ENCODE results near the gene KNDC1. TPM values are rescaled to one million over a fixed set of nuclear protein-coding genes. Genes with fewer than 3 reads are reported as not detected.

Gene KNDC1
- total and polyA plus RNA-seq, 2 experiments from 2014 or later, result 10.8 to 33.9 TPM

DNA sequence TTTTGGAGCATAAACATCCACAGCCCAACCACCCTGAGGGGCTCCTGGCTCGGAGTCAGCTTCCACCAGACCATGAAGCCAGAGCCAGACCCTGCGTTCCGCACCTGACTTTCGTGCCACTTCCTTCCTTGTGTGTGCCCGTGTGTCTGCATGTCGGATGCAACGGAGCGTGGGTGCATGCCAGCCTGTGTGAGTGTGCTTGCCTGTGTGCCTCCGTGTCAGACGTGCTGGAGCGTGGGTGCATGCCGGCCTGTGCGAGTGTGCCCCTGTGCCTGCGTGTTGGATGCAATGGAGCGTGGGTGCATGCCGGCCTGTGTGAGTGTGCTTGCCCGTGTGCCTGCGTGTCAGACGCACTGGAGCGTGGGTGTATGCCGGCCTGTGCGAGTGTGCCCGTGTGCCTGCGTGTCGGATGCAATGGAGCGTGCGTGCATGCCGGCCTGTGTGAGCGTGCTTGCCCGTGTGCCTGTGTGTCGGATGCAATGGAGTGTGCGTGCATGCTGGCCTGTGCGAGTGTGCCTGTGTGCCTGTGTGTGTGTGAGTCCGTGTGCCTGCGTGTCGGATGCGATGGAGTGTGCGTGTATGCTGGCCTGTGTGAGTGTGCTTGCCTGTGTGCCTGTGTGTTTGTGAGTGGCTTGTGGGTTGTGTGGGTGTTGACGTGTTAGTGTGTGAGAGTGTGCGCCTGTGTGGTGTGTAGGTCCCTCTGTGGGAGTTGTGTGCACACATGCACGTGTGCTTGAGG lies 28.1 kb upstream of the KNDC1 start:
- H3K9me3 ChIP-seq (ENCODE audit: low read depth), result no peaks in the 10 kb centered on the region
- no peaks in the 10 kb centered on the region for H3K4me1 ChIP-seq (ENCODE audit: low read depth)
- no peak for DNase-seq (ENCODE audit: low read depth in 1 of 2, low spot score in 1 of 2)
- TF ChIP-seq, protein P1, sequence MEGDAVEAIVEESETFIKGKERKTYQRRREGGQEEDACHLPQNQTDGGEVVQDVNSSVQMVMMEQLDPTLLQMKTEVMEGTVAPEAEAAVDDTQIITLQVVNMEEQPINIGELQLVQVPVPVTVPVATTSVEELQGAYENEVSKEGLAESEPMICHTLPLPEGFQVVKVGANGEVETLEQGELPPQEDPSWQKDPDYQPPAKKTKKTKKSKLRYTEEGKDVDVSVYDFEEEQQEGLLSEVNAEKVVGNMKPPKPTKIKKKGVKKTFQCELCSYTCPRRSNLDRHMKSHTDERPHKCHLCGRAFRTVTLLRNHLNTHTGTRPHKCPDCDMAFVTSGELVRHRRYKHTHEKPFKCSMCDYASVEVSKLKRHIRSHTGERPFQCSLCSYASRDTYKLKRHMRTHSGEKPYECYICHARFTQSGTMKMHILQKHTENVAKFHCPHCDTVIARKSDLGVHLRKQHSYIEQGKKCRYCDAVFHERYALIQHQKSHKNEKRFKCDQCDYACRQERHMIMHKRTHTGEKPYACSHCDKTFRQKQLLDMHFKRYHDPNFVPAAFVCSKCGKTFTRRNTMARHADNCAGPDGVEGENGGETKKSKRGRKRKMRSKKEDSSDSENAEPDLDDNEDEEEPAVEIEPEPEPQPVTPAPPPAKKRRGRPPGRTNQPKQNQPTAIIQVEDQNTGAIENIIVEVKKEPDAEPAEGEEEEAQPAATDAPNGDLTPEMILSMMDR (IDR thresholded peaks at IDR 0.05; ENCODE audit: low read depth, low read length), result no peak
- no peak overlapping the region for H3K27ac ChIP-seq
- no peak overlapping the region for H3K4me3 ChIP-seq
- no peaks in the 10 kb centered on the region for H3K36me3 ChIP-seq
- no peaks in the 10 kb centered on the region for H3K27me3 ChIP-seq

DNA sequence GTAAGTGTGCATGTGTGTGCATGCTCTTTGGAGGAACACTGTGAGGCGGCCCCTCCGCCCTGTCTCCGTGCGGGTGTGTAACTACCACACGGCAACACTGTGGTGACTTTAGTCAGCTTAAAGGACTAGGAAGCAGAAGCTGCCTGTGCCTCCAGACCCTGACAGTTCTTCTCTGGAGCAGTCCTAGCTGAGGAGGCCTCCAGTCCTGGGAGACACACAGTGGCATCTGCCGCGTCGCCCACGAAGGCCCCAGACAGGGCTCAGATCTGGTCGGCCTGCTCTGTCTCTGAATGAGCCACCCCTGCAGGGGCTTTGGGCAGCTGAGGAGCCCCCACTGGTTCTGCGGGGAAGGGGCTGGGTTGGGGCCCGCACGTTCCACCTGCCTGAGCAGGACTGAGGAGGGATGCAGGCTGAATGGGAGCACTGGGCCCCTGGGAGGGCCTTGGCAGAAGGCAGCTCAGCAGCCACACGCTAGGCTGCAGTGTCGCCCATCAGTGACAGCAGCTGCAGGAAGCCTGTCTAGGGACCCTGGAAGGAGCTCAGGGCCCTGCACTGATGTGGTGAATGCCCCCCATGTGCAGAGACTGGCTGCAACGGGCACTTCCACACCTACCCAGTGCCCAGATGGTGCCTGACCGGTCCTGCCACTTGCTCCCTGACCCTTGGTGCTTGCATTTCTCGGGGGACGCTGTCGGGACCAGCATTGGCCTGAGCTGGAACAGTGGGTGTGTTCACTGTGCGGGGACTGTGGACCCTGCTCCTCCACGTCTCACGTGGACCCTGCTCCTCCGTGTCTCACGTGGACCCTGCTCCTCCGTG lies 27.3 kb upstream of the KNDC1 start:
- Histone ChIP-seq H3K27me3 (no peaks in the 10 kb centered on the region), H3K27ac (no peak overlapping the region), H3K4me1 (ENCODE audit: low read depth) (no peaks in the 10 kb centered on the region), H3K36me3 (no peaks in the 10 kb centered on the region), H3K4me3 (no peak overlapping the region), H3K9me3 (ENCODE audit: low read depth) (no peaks in the 10 kb centered on the region)
- TF ChIP-seq, protein P1 (IDR thresholded peaks at IDR 0.05; ENCODE audit: low read depth, low read length), result no peak
- no peak for DNase-seq (ENCODE audit: low read depth in 1 of 2, low spot score in 1 of 2)

DNA sequence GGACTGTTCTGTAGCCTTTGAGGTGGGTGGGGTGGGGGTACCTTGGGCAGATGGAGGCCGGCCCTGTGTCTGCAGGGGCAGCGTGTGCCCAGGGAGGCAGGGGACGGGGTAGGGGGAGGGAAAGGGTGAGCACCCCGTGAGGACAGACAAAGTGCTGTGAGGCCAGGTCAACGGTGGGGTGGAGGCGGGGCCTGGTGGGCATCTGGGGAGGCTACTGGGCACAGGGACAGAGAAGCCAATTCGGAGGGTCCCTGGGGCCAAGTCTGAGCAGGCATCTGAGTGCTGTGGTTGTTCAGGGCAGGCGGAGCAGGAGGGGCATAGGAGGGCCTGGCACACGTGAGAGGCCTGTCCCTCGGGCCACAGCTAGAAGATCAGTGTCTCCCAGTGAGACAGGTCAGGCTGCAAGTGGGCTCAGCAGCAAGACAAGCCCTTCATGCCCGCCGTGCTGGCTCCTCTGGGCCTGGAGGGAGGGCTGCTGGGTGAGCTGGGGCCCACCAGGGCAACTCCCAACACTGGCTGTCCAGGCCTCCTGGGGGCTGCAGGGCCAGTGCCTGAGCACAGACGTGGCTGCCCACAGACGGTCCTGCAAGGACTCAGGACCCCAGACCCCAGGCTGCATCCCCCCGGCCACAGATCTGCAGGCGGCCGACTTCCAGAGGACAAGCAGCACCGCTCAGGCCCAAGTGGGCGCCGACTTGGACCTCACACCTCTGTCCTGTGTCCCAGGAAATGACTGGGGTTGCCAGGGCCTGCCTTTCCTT lies 26.4 kb upstream of the KNDC1 start:
- no peaks in the 10 kb centered on the region for H3K9me3 ChIP-seq (ENCODE audit: low read depth)
- no peaks in the 10 kb centered on the region for H3K27me3 ChIP-seq
- TF ChIP-seq, protein P1 (IDR thresholded peaks at IDR 0.05; ENCODE audit: low read depth, low read length), result no peak
- H3K27ac ChIP-seq, result no peak overlapping the region
- no peak for DNase-seq (ENCODE audit: low read depth in 1 of 2, low spot score in 1 of 2)
- no peak overlapping the region for H3K4me3 ChIP-seq
- H3K4me1 ChIP-seq (ENCODE audit: low read depth), result no peaks in the 10 kb centered on the region
- no peaks in the 10 kb centered on the region for H3K36me3 ChIP-seq

DNA sequence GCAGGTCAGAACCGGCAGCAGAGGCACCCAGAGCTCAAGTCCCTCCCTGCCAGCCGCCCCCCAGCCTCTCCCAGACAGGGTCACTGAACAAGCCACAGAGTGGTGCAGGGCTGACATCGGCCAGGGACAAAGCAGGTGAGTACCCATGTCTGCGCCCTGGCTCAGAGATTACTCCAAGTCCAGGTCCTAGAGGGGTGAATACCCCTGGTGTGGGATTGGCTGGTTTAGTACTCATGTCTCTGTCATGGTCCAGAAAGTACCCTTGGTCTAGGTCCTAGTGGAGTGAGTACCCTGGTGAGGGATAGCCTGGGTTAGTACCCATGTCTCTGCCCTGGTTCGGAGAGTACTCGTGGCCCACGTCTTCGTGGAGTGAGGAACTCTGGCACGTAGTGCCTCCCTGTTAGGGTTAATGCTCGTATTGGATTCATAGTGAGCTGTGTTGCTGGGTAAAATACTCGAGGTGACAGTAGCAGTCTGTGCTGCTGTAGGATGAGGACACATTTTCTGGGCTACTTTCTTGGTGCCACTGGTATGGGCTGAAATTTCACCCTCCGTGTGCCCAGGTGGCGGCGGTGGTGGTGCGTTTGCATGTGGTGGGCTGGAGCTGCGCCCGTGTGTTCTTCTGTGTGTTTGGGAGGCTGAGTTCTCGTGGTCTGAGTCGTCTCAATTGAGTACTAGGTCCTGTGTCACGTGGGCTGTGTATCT lies 25.5 kb upstream of the KNDC1 start:
- no peak for DNase-seq (ENCODE audit: low read depth in 1 of 2, low spot score in 1 of 2)

More for the DNA sequence above, 25.5 kb upstream of the KNDC1 start:
- no peaks in the 10 kb centered on the region for H3K9me3 ChIP-seq (ENCODE audit: low read depth)
- no peak overlapping the region for H3K27ac ChIP-seq
- H3K36me3 ChIP-seq, result no peaks in the 10 kb centered on the region
- no peaks in the 10 kb centered on the region for H3K27me3 ChIP-seq
- peaks cover 1% of the 10 kb centered on the region for H3K4me1 ChIP-seq (ENCODE audit: low read depth)
- no peak overlapping the region for H3K4me3 ChIP-seq
- TF ChIP-seq, protein P1 (IDR thresholded peaks at IDR 0.05; ENCODE audit: low read depth, low read length), result no peak
